Esophagus squamous epithelium (tissue), 4 donors: Measurements from ENCODE around the gene TRUB1.

ENCODE experiments used
- POLR2A ChIP-seq, 4 donors: fragments of 450-650 bp; IDR thresholded peaks; one replicate each; pipeline ENCODE4 v1.6.1; 2017; ENCODE audit warnings: antibody characterized with exemption in 4 of 4, mild to moderate bottlenecking in 4 of 4, moderate library complexity in 3 of 4
- TF ChIP-seq, protein P1 (sequence below), 6 experiments: fragments of 450-650 bp in 4 of 6; fragments of 200-600 bp in 2 of 6; sonication (generic) in 2 of 6; IDR thresholded peaks; one replicate each; pipeline ENCODE4 v1.5.1; 2016 to 2019; ENCODE audit warnings: antibody characterized with exemption in 6 of 6, mild to moderate bottlenecking in 4 of 6, moderate library complexity in 4 of 6

DNA sequence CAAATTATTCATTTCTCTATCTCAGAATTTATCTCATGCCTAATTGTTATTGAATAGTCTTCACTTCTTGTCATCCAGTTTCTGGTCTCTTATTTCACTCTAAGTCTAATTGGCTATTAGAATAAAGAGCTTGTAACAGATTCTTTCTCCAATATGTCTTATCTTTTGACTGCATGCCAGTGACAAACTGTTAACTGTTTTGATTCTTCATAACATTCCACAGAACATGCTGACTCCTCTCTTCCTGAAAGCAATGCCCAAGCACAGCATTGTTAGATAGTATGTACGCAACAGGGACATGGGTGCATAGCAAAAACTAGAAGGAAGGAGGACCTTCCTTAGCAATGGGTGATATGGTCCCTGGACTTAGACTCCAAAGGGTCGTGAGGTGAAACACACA lies 65.4 kb downstream of the TRUB1 start:
- no peak for TF ChIP-seq POLR2A (IDR thresholded peaks at IDR 0.05)
- TF ChIP-seq, protein P1, sequence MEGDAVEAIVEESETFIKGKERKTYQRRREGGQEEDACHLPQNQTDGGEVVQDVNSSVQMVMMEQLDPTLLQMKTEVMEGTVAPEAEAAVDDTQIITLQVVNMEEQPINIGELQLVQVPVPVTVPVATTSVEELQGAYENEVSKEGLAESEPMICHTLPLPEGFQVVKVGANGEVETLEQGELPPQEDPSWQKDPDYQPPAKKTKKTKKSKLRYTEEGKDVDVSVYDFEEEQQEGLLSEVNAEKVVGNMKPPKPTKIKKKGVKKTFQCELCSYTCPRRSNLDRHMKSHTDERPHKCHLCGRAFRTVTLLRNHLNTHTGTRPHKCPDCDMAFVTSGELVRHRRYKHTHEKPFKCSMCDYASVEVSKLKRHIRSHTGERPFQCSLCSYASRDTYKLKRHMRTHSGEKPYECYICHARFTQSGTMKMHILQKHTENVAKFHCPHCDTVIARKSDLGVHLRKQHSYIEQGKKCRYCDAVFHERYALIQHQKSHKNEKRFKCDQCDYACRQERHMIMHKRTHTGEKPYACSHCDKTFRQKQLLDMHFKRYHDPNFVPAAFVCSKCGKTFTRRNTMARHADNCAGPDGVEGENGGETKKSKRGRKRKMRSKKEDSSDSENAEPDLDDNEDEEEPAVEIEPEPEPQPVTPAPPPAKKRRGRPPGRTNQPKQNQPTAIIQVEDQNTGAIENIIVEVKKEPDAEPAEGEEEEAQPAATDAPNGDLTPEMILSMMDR (IDR thresholded peaks at IDR 0.05) = no peak
